GM23248 (cell line): ENCODE results near the gene LRFN4. TPM values are rescaled to one million over a fixed set of nuclear protein-coding genes. Genes with fewer than 3 reads are reported as not detected.

Experiments
- DNase-seq: peaks from one replicate; pipeline ENCODE4 v3.0.0-alpha.2; 2015
- H2AFZ ChIP-seq: fragments of 200-600 bp; sonication (generic); 2 replicates; pipeline ENCODE4 v1.6.1; 2016; ENCODE audit warnings: antibody characterized with exemption
- H3F3A ChIP-seq: fragments of 200-600 bp; sonication (generic); 2 replicates; pipeline ENCODE4 v1.6.1; 2016; ENCODE audit warnings: mild to moderate bottlenecking, antibody characterized with exemption, mixed run types; ENCODE audit not compliant: insufficient read depth
- H3K27ac ChIP-seq: fragments of 200-600 bp; sonication (generic); 2 replicates; pipeline ENCODE4 v1.5.1; 2016; ENCODE audit warnings: mild to moderate bottlenecking
- H3K27me3 ChIP-seq: fragments of 200-600 bp; sonication (generic); replicated peaks from 2 replicates; pipeline ENCODE4 v1.6.1; 2016; ENCODE audit warnings: mild to moderate bottlenecking; ENCODE audit not compliant: insufficient read depth
- H3K36me3 ChIP-seq: fragments of 200-600 bp; sonication (generic); 2 replicates; pipeline ENCODE4 v1.6.1; 2016; ENCODE audit warnings: low read depth, mild to moderate bottlenecking
- H3K4me1 ChIP-seq: fragments of 200-600 bp; sonication (generic); 2 replicates; pipeline ENCODE4 v1.6.1; 2016; ENCODE audit warnings: mild to moderate bottlenecking; ENCODE audit not compliant: insufficient read depth
- H3K4me2 ChIP-seq: fragments of 200-600 bp; sonication (generic); one replicate; pipeline ENCODE4 v1.6.1; 2016; ENCODE audit warnings: mild to moderate bottlenecking; ENCODE audit not compliant: unreplicated experiment
- H3K4me3 ChIP-seq: fragments of 200-600 bp; sonication (generic); 2 replicates; pipeline ENCODE4 v1.5.1; 2016; ENCODE audit warnings: mild to moderate bottlenecking
- H3K79me2 ChIP-seq: fragments of 200-600 bp; sonication (generic); 2 replicates; pipeline ENCODE4 v1.6.1; 2016; ENCODE audit warnings: mild to moderate bottlenecking; ENCODE audit not compliant: insufficient read depth
- H3K9ac ChIP-seq: fragments of 200-600 bp; sonication (generic); 2 replicates; pipeline ENCODE4 v1.6.1; 2016; ENCODE audit warnings: mild to moderate bottlenecking
- H3K9me2 ChIP-seq: fragments of 200-600 bp; sonication (generic); 2 replicates; pipeline ENCODE4 v1.6.1; 2016; ENCODE audit warnings: mixed run types, mild to moderate bottlenecking, moderate library complexity; ENCODE audit not compliant: insufficient read depth
- H3K9me3 ChIP-seq: fragments of 200-600 bp; sonication (generic); one replicate; pipeline ENCODE4 v1.6.1; 2017; ENCODE audit warnings: low read depth
- H4K20me1 ChIP-seq: fragments of 200-600 bp; sonication (generic); 2 replicates; pipeline ENCODE4 v1.6.0; 2016; ENCODE audit not compliant: insufficient read depth
- EZH2 ChIP-seq: fragments of 200-600 bp; sonication (generic); IDR thresholded peaks from 2 replicates; pipeline ENCODE4 v1.6.1; 2018; ENCODE audit warnings: antibody characterized with exemption, mild to moderate bottlenecking; ENCODE audit not compliant: insufficient read depth, poor library complexity, severe bottlenecking
- EZH2phosphoT487 ChIP-seq: fragments of 200-600 bp; sonication (generic); IDR thresholded peaks from 2 replicates; pipeline ENCODE4 v1.6.1; 2018; ENCODE audit warnings: antibody characterized with exemption, moderate library complexity, mild to moderate bottlenecking, low read depth; ENCODE audit not compliant: insufficient read depth
- whole genome bisulfite sequencing, 2 experiments: methylation state at CpG; one replicate each; pipeline ENCODE4 v1.1.6; 2015 to 2017; ENCODE audit warnings: low lambda C conversion rate in 2 of 2, low coverage in 1 of 2; ENCODE audit errors: missing lambda C conversion rate in 2 of 2; 5-methylcytosine and 5-hydroxymethylcytosine counted together
- in situ Hi-C: fragments of 300-500 bp; cut with MboI; formaldehyde crosslinking; loops from 2 replicates; pipeline ENCODE4 v1.15.0; 2020
- polyA plus RNA-seq: library from polyadenylated mRNA; unstranded; fragments of >200 nt; fragmentation: Nextera tagmentation; extraction: Ambion mirVana; gene quantifications from 2 replicates; pipeline ENCODE4 v1.2.1, GENCODE V29; 2016
- total RNA-seq: library from RNA; depleted of rRNA; stranded (reverse); fragments of >200 nt; shearing (Covaris generic); gene quantifications from 2 replicates; pipeline ENCODE4 v1.2.3, GENCODE V29; 2014

Gene LRFN4
- total and polyA plus RNA-seq, 2 experiments from 2014 or later, result 5.4 to 42.2 TPM

- H4K20me1 ChIP-seq, result no peaks in the 10 kb centered on the region
- H3K27ac ChIP-seq, result no peak overlapping the region
- no peaks in the 10 kb centered on the region for H3K9me2 ChIP-seq
- H3K36me3 ChIP-seq, result no peaks in the 10 kb centered on the region
- no peak for DNase-seq
- TF ChIP-seq EZH2, result no peak
- TF ChIP-seq EZH2phosphoT487, result no peak
- no peak overlapping the region for H2AFZ ChIP-seq
- H3K4me2 ChIP-seq, result peak overlapping the region; percentile 97
- WGBS, 2 experiments, result 90 to 95% methylated on average over 7 of the region's 7 CpGs
- in situ Hi-C loops, result loop anchor here (25.0 kb wide), 1 partner anchor 255 kb away; the partner anchor contains the start of genes CCDC87 and CCS
- peak overlapping the region; percentile 97 for H3K9ac ChIP-seq
- no peaks in the 10 kb centered on the region for H3K27me3 ChIP-seq
- H3K79me2 ChIP-seq, result peaks cover 55% of the 10 kb centered on the region
- H3F3A ChIP-seq, result peaks cover 11% of the 10 kb centered on the region; the same call in 1 of the 2 replicates
- no peaks in the 10 kb centered on the region for H3K9me3 ChIP-seq
- H3K4me1 ChIP-seq, result peaks cover 14% of the 10 kb centered on the region; the same call in 1 of the 2 replicates
- H3K4me3 ChIP-seq, result peak overlapping the region; percentile 98
Observed at GRCh38 chr11:66841861-66842260, 15.0 kb upstream of the LRFN4 start.

DNA sequence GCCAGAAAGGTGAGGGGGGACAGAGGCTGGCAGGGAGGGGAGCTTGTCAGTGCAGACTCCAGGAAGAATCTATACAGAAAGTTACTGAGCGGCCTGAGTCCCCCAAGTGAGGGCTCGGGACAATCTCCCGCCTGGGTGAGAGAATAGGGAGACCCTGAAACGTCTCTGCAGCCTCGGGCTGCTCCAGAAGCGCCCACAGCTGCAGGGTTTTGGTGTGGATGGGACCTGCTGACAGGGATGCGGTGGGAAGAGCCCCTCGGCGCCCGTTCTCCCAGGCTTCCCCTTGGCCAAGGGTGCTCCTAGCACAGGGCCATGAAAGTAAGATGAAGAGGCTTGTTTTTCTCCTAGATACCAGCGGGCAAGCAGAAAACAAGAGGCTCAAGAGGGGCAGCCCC, 14.4 kb upstream of the LRFN4 start:
- peaks cover 55% of the 10 kb centered on the region for H3K79me2 ChIP-seq
- no peaks in the 10 kb centered on the region for H4K20me1 ChIP-seq
- H2AFZ ChIP-seq, result peak overlapping the region; percentile 77; the same call in 1 of the 2 replicates
- H3K27ac ChIP-seq, result peak overlapping the region; percentile 91
- H3K4me2 ChIP-seq, result peak overlapping the region; percentile 97
- no peak for DNase-seq
- peak overlapping the region; percentile 98 for H3K4me3 ChIP-seq
- in situ Hi-C loops, result loop anchor here (25.0 kb wide), 1 partner anchor 255 kb away; the partner anchor contains the start of genes CCDC87 and CCS
- no peaks in the 10 kb centered on the region for H3K36me3 ChIP-seq
- no peaks in the 10 kb centered on the region for H3K27me3 ChIP-seq
- 1 to 2% methylated on average over 11 of the region's 11 CpGs for WGBS, 2 experiments
- no peaks in the 10 kb centered on the region for H3K9me2 ChIP-seq
- H3K9me3 ChIP-seq, result no peaks in the 10 kb centered on the region
- H3K4me1 ChIP-seq, result peaks cover 14% of the 10 kb centered on the region; the same call in 1 of the 2 replicates
- peak overlapping the region; percentile 97 for H3K9ac ChIP-seq
- 0 out of 2 replicates have a peak, but pooled peaks cover 4% of the 10 kb centered on the region for H3F3A ChIP-seq
- no peak for TF ChIP-seq EZH2
- TF ChIP-seq EZH2phosphoT487, result no peak

DNA sequence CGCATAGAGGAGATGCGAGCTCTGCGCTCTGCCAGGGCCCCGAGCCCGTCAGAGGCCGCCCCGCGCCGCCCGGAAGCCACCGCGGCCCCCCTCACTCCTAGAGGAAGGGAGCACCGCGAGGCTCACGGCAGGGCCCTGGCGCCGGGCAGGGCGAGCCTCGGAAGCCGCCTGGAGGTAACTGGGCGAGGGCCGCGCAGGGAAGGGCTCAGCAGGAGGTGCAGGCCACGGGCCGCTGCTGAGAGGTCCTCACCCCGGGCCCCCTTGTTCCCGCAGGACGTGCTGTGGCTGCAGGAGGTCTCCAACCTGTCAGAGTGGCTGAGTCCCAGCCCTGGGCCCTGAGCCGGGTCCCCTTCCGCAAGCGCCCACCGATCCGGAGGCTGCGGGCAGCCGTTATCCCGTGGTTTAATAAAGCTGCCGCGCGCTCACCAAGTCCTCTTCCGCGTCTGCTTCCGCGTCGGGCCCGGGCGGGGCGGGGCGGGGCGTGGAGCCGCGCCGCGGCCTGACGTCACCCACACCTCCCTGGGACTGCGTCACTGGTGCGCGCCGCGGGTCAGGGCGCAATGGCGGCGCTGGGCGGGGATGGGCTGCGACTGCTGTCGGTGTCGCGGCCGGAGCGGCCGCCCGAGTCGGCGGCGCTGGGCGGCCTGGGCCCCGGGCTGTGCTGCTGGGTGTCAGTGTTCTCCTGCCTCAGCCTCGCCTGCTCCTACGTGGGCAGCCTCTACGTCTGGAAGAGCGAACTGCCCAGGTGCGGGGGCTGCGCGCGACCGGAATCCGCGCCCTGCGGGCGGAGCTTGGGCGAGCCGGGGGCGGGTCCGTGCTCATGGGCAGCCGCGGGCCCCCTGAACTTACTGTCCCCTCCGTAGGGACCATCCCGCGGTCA, 13.7 kb upstream of the LRFN4 start, which contains the start of gene RCE1:
TSS of gene RCE1 (plus strand) at position 546 of the 880 bp plus-strand sequence. CDS start at position 561, 15 bp downstream.
- DNase-seq, result peak; percentile 95
- H3K79me2 ChIP-seq, result peaks cover 55% of the 10 kb centered on the region

GRCh38 chr11:66843776-66844495, 12.9 kb upstream of the LRFN4 start:
- H3K9ac ChIP-seq, result peak overlapping the region; percentile 97
- peak overlapping the region; percentile 98 for H3K4me3 ChIP-seq
- no peaks in the 10 kb centered on the region for H3K36me3 ChIP-seq
- H2AFZ ChIP-seq, result peak overlapping the region; percentile 77
- peaks cover 55% of the 10 kb centered on the region for H3K79me2 ChIP-seq
- H3K9me3 ChIP-seq, result no peaks in the 10 kb centered on the region
- in situ Hi-C loops, result loop anchor here (25.0 kb wide), 1 partner anchor 257 kb away; the partner anchor contains the start of genes CCDC87 and CCS
- TF ChIP-seq EZH2 (no peak), EZH2phosphoT487 (no peak)
- no peaks in the 10 kb centered on the region for H3K9me2 ChIP-seq
- peak overlapping the region; percentile 88 for H3K4me2 ChIP-seq
- no peaks in the 10 kb centered on the region for H3K27me3 ChIP-seq
- WGBS, 2 experiments, result 11 to 12% methylated on average over 14 to 16 of the region's 16 CpGs
- H3F3A ChIP-seq, result no peaks in the 10 kb centered on the region
- peak overlapping the region; percentile 91 for H3K27ac ChIP-seq
- peaks cover 14% of the 10 kb centered on the region; the same call in 1 of the 2 replicates for H3K4me1 ChIP-seq
- H4K20me1 ChIP-seq, result no peaks in the 10 kb centered on the region
- peak; percentile 43 for DNase-seq

More for the DNA sequence above, 13.7 kb upstream of the LRFN4 start, which contains the start of gene RCE1:
- peak within 1 kb of the TSS; percentile 98 for H3K4me3 ChIP-seq
- 1% methylated on average over 57 to 89 of the region's 98 CpGs for WGBS, 2 experiments
- in situ Hi-C loops, result loop anchor here (25.0 kb wide), 1 partner anchor 256 kb away; the partner anchor contains the start of genes CCDC87 and CCS
- peak within 1 kb of the TSS; percentile 77 for H2AFZ ChIP-seq
- TF ChIP-seq EZH2phosphoT487 (no peak), EZH2 (no peak)
- no peaks in the 10 kb centered on the region for H3K27me3 ChIP-seq
- H3K9me2 ChIP-seq, result no peaks in the 10 kb centered on the region
- H3K27ac ChIP-seq, result peak within 1 kb of the TSS; percentile 91
- no peaks in the 10 kb centered on the region for H3F3A ChIP-seq
- no peaks in the 10 kb centered on the region for H3K9me3 ChIP-seq
- peak within 1 kb of the TSS; percentile 97 for H3K9ac ChIP-seq
- no peaks in the 10 kb centered on the region for H3K36me3 ChIP-seq
- peak within 1 kb of the TSS; percentile 97 for H3K4me2 ChIP-seq
- peaks cover 14% of the 10 kb centered on the region; the same call in 1 of the 2 replicates for H3K4me1 ChIP-seq
- H4K20me1 ChIP-seq, result no peaks in the 10 kb centered on the region
